ENCODE data around the gene ARAP2.

DNA sequence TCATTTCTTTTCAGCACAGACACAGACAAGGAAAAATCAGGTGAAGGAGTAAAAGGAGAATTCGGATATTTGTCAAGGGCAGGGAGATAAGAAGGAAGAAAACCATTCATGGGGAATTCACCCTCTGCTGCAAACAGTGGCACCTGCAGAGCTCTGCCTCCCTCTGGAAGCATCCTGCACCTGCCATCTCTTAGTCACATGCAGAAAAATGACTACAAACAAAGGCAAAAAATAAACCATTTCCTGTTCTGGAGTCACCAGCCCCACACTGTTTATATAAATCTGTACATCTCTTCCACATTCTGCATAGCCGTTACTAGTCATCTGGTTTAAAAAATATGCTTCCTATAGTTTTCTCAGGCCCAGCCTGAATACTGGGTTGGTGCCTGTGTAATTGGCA is 205.3 kb downstream of the ARAP2 start:
- TF ChIP-seq EZH2phosphoT487 (IDR thresholded peaks at IDR 0.05; ENCODE audit: borderline replicate concordance, low read length): no peak
- TF ChIP-seq, protein P1, sequence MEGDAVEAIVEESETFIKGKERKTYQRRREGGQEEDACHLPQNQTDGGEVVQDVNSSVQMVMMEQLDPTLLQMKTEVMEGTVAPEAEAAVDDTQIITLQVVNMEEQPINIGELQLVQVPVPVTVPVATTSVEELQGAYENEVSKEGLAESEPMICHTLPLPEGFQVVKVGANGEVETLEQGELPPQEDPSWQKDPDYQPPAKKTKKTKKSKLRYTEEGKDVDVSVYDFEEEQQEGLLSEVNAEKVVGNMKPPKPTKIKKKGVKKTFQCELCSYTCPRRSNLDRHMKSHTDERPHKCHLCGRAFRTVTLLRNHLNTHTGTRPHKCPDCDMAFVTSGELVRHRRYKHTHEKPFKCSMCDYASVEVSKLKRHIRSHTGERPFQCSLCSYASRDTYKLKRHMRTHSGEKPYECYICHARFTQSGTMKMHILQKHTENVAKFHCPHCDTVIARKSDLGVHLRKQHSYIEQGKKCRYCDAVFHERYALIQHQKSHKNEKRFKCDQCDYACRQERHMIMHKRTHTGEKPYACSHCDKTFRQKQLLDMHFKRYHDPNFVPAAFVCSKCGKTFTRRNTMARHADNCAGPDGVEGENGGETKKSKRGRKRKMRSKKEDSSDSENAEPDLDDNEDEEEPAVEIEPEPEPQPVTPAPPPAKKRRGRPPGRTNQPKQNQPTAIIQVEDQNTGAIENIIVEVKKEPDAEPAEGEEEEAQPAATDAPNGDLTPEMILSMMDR (IDR thresholded peaks at IDR 0.05; ENCODE audit: low read depth, low read length, poor library complexity, severe bottlenecking): no peak
